HG02763 (cell line): ENCODE results near the gene PDE4B.
A peak's percentile ranks its signal among the peaks of the same experiment; 100 is the strongest.

ENCODE experiments used
- ATAC-seq: cut with Tn5 transposase; IDR thresholded peaks from one replicate; pipeline ENCODE4 v1.9.1; 2021; ENCODE audit warnings: mild to moderate bottlenecking, moderate library complexity; ENCODE audit not compliant: unreplicated experiment

Gene PDE4B

DNA sequence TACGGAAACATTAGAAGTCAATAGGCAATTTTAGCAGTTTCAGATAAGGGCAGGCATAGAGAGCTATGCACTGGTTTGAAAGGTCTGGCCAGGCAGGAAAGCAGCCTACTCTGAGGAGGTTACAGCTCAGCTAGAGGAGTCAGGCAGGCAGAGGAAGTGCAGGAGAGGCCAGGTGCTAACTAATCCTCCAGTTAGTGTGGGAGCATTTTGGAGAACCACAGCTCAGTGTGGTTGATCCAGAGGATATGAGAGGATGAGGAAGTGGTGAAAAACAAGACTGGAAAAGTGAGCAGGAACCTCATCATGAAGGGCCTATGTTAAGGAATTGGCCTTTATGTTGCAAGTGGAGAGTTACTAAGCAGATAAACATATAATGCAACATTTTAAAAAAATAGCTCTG, 458.9 kb downstream of the PDE4B start:
- ATAC-seq = no peak

DNA sequence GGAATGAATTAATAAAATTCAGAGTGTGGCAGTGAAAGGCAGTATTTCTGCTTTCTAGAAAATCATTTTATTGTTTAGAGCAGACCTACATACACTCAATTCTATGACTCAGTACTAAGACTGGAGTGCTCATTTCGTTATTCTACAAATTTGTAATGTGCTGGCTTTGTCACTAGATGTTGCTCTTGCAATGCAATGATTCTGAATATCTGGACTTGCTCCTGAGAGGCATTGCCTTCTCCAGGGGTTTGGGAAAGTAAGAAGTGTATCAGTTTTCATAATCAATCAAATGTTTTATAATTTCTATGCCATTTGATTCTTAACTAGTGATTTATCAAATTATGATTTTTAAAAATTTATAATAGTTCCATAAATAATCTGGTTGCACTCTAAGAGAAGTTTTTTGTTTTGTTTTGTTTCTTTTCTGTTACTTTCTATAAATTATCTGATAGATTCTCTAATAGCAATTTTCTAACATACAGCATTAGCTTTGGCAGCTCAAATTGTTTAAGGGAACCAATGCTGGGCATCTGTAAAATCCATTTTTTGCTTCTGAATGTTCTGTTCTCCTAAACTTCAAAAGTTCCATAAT, 460.7 kb downstream of the PDE4B start:
- ATAC-seq = peak; percentile 83

DNA sequence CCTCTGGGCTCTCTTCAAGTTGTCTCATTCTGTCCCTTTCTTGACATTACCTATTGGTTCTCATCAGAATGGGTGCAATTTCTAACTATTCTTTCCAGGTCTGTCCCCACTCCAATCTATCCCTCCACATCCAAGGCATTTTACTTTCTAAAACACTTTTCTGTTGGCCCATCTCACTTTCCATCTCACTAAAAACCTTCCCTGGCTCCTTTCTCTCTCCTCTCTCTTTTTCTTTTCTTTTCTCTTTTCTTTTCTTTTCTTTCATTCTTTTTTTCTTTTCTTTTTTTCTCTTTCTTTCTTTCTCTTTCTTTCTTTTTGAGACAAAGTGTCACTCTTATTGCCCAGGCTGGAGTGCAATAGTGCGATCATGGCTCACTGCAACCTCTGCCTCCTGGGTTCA, 462.1 kb downstream of the PDE4B start:
- no peak for ATAC-seq

DNA sequence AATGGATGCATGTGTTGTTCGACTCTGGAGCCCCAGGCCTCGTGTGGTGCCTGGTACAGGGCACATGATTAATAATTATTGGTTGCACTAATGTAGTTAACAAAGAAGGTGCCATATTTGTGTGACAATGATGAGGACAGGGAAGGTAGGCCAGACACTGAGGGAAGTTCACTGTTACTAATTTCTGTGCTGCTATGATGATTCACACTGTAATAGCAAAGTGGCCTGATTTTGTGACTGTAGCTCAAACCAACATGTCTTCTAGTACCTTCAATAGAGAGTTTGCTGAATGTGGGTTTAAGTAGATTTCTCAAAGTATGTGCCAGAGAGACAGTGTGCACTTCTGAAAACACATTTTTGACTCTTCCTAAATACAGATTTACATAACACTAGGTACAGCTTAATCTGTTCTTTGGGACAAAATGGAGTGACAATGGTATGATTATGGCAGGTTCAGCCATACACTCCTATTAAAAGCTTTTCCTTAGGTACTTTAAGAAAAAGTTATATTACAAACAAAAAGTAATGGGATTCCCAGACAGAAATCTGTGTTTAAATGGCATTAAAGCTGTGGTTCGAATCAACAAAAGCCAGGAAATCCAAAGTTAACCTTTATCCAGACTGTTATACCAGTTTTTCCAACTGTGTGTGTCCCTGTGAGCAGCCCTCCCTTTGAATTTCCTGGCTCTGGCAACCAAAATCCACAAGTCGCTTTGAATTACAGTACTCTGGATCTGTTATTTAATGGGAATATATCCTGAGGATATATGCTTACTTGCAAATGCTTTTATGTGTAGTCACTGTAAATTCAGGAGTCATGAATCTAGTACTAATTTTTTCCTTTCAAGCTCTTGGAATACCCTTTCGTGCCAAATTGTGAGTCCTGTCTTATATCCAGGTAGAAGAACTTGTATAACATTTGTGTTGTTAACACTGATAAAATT, 464.2 kb downstream of the PDE4B start:
- no peak for ATAC-seq

DNA sequence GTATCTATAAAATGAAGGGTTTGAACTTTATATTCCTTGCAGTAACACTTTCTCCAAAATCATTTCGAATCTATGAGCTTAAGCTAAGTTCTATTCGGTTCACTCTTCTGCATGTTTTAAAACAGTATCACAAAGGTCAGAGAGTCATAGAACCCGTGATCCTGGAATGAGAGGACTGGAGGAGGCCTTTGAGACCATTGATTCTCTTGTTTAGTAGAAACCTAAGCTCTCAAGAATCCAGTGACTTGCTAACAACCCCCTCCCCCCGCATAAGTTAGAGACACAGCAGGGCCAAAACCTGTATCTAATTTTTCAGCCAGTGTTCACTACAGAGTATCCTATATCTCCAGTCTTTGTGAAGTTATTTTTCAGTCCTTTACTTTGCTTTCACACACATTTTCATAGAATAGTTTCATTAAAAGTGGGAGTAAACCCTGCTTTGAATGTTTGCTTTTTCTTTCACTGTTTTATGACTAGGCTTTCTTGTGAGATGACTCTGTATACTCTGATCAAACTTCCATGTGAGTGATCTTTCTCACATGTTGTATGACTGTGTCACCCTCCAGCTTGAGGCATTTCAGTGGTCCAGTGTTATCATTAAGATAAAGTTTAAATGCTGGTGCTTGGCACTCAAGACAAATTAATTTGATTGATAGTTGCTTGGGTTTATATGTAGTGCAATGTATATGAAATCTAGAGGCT, 465.9 kb downstream of the PDE4B start:
- ATAC-seq = no peak

DNA sequence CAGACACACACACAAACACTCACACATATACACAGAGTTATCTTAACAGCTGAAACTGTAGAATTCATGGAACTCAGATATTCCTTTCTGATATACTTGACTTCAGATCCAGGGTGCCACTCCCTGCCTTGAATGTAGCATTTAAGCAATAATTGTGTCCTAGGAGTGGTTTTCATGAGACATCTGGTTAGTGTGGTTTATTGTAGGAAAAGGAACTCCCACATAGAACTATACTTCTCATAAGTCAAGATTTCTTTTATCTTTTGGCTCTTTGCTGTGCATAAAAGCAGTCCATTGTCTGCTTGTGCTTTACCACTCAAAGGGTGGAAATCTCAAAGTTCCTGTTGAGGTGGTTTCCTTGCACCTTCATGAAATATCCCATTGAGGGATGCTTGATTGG, 468.7 kb downstream of the PDE4B start:
- no peak for ATAC-seq

DNA sequence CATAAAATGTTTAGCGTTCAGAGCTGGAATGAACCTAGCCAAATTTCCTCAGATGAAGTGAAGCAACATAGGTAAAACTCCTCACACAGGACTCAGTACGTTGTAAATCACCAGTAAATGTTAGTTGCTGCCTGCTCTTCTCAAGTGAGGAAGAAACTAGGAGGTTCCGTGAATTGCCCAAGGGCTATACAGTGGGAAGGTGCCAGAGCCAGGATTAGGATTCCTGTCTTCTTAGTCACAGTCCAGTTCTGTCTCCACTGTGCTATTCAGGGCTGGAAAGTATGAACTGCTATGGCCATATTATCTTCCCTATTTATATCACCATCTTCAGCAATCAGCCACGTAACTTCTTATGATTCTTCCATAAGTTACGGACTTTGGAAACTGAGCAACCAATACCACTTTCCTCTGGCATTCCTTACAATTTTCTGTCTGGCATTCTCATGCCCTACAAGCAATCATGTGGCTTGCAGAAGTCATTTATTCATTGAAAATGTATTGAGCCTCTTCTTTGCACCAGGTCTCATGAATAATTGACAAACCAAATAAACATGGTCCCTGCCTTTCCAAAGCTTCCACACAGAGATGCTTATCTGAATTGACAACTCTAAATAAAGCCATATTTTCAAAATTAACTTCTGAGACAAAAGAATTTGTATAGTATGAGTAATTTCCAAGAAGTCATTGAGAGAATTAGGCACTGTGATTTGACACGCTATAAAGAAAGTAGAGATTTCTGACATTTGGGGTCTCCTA, 469.7 kb downstream of the PDE4B start:
- no peak for ATAC-seq

DNA sequence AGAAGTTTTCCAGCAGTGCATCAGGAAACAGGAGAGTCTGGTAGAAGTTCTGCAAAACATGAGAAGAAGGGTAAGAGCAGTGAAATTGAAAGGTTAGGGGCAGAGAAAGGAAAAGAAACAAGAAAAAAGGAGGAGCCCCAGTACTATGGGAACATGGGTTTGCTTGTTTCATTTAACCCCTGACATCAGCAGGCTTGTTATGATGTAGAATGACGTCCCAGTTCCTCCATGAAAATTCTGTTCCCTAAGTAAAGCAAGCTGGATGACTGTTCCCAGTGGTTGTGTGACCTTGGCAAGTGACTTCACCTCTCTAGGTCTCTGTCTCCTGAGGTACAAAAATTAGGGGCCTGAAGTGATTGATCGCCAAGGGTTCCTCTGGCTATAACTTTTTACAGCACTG, 472.6 kb downstream of the PDE4B start:
- ATAC-seq = no peak

DNA sequence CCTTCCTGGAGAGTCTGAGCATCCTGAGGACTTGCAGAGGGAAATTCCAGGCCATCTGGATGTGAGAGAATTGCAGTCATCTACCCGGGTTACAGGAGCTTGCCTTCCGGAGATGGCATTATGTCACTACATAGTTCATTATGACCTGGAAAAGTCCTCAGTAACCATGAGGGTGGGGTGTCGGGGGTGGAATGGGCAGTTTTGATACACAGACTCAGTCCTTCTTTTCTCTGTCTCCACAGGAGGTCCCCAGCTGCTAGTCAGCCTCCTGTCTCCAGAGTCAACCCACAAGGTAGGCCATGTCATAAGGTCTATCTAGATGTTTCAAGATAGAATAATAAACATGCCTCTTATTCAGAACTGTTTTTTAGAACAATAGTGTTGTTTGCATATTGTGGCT, 473.1 kb downstream of the PDE4B start:
- no peak for ATAC-seq

DNA sequence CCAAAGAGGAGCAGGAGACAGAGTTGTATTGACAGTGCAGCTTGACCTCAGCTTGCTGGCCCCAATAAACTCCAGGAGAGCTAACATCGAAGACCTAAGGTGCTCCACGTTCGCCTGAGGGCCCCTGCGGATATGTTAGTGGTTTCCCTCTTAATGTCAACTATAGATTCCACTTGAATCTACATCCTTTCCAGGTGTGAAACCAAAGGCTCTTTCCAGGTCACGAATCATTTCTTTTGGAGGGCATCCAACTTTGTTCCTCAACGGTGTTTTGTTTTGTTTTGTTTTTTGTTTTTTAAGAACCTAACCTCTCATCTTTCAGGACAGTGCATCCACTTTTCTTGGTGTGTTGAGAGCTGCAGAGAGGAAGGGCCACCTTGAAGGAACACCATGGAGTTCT, 473.7 kb downstream of the PDE4B start:
- no peak for ATAC-seq

DNA sequence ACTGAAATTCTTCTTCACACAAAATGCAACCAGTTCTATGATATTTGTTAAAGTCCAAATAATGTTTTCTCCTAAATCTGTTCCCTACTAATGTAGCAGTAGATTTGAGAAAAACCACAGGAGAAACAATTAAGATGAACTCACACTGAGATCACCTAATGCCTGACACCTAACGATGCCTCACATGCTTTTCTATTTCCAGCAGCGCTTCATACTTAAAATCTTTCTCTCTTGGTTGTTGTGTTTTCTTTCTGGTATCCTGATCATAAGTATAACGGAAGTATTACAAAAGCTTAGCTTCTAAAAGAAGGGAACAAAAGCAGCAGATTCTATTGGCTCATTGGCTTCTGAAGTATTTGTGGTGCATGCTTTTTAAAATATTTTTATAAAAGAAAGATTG, 474.1 kb downstream of the PDE4B start:
- no peak for ATAC-seq

DNA sequence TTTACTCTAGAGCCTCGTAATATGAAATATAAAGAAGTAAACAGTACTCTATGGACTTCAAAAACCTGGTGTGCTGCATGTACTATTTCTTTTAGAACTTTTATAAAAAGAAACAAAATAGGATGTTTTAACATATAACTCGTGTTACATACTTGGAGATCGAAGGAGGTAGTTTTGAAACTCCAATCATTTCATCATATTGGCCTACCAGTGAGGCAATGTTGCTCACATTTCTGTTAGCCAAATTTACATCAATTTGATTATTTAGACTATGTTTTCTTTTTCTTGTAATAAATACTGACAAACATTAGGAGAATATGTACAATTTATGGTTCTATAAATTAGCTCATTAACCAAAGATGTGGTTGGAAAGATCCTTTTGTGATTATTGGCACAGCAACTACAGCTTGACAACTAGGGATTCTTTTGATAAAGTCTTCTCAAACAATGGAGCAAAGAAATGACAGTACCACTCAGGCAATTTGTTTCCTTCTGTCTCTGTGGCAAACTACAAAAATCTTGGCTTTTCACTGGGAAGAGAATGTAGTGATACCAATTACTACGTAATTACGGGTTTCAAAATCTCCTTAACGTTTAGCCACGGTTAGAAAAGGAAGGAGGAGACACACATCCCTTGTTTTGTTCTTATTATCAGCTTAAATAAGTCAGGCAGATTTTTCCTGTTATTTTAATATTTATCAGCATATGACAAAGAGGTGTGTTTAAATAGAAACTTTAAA, 474.7 kb downstream of the PDE4B start:
- ATAC-seq = no peak

DNA sequence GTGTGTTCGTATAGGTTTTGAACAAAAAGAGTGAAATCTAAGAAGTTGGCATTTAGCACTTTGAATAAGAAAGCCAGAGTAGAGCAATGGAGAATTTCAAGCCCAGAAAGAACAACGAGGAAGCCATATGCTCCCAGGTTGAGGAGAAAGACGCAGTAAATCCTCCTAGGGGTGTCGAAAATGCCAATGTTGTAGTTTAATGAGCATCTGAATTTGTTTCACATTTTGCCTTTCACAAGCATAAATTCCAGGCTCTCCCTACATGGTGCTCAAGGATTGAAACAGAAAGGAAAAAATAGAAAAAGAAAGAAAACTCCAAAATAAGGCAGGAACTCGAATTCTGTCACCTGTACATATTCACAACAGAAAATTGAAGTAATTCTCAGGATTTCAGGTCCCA, 476.5 kb downstream of the PDE4B start:
- no peak for ATAC-seq

DNA sequence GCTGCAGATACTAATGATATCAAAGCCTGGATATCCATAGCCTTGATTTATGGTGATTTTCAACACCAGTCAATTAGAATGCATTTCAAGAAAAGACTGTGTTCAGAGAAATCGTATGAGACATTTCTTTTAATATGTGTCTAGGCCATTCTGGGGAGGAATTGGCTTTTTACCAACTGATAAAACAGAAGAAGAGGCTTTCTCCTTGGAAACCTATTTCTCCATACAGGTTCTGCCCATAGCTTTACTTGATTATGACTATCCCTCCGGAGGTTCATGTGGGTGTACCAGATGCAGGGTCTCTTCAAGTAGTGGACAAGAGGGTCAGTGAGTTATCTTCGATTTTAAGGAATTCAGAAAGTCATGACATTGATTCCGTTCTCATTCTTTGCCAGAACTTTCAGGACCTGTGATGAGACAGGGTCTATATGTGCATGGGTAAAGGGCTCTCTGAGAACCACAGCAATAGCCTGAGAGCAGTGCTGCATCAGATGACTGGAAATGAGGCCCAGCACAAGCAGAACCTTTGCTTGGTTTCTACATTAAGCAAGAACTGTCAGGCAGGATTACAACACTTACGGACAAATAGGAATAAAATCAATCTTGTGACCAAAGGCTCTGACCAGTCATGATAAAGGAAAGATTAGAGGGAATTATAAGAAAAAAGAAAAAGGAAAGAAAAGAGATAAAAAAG, 477.6 kb downstream of the PDE4B start:
- no peak for ATAC-seq

DNA sequence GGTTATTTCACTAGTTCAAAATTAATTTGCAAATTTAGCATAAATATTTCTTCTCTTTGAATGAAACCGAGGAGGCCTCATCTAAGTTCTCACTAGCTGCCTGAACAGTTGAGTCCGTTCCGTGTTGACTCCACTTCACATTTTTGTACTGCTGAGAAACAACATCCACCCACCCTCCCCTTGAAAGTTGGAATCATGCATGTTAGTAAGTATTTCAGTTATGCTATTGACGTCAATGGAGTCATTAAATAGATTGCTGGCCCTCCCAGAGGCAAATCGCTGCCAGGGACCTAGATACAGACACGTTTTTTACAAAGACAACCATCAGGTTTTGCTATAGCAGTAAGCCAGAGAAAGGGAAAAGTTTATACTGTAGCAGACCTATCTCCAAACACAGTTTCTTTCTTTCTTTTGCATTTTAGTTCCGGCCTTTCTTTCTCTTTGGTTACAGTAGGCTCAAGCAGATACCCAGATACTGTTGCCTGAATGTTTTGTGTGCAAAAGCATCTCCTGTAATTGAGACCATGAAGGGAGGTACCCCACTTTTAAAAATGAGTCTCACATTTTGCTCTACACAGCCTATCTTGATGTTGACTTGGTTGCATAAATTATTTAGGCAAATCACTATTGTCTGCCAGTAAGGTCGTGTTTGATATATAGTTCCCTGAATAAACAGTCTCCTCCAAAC, 478.7 kb downstream of the PDE4B start:
- ATAC-seq = no peak

DNA sequence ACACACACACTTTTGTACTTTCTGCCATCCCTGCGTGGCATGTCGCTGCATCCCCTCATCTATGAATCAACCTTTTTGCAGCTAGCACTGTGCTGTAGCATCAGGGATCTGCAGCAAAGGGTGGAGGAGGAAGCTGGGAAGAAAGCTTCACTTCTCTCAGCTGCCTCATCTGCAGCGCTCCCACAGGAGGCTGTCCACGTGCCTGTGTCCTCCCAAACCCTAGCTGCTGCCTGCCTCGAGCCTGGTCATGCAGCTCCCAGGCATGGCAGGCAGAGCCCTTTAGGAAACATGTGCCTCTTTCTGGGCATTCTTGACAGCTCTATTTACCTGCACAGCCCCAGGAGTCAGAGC, 479.2 kb downstream of the PDE4B start:
- no peak for ATAC-seq

DNA sequence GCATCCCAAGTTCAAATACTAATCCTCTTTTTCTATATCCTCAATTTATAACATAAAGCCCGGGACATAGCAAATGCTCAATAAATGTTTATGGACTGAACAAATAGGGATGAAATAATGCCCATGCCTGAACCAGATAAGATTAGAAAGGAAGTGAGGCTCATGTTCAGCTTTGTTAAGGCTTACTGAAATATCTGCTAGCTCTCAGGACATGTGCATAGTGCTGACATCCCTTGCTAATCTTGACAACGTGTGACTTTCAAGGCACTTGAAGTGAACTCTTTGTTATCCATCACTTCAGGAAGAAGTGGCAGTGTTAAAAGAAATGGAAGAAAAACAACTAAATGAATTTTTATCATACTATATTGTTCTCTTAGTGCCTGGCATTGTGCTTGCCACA, 481.0 kb downstream of the PDE4B start:
- ATAC-seq = no peak

DNA sequence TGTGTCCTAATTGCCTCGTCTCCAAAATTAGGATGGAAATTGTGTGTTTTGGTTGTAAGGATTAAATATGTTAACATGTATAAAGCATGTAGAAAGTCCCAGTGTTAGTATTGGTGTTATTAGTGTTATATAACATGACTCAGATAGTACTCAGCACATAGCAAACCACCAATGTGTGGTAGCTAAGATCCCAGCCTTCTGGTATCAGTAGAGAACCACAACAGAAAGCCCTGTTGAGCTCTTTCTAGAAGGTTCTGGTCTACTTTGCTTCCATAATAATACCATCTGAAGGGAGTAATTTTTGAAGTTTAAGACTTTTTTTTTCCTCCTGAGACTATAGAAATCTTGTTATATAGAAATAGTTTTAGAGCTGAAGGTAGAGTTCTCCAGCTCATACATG, 481.9 kb downstream of the PDE4B start:
- no peak for ATAC-seq

DNA sequence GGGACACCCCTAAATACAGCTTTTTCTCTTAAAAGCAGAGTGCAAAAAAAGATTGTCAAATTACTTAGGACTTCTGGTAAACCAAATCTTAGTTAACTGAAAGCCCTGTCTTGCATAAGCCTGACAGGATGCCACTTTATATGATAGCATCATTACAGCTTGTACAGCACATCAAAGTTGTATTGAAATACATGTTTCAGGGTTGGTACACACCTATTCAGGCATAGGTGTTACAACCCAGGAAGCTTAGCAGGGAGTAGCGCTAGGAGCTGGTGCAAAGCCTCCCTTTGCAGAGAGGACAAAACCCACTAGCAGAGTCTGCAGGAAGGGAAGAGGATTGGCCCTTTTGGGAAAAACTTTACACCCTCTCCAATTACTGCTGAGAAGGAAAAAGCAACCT, 482.4 kb downstream of the PDE4B start:
- ATAC-seq = no peak
